H1 (cell line): ENCODE data around the gene SSX2IP. TPM values are rescaled to one million over a fixed set of nuclear protein-coding genes. Genes with fewer than 3 reads are reported as not detected.

Source experiments
- CTCF ChIA-PET: fragments of 300-600 bp; sonication (Branson Sonifier 250); formaldehyde crosslinking; loops from one replicate; lab custom pipeline; 2021; ENCODE audit not compliant: partially characterized antibody; lab: Charles Lee
- POLR2A ChIA-PET: fragments of 300-600 bp; sonication (Branson Sonifier 250); formaldehyde crosslinking; loops from one replicate; lab custom pipeline; 2021; ENCODE audit warnings: inconsistent platforms; ENCODE audit not compliant: partially characterized antibody; lab: Charles Lee
- DNase-seq, 2 experiments: peaks; one replicate each; pipeline versions ENCODE4 v3.0.0 to v3.0.0-alpha.2; 2010 to 2022; ENCODE audit warnings: low spot score in 2 of 2, low read depth in 1 of 2, mixed read lengths in 1 of 2
- FAIRE-seq: peaks from 2 replicates; lab custom pipeline; 2011; peaks lifted over from hg19 to GRCh38; lab: Jason Lieb, UNC
- H2AFZ ChIP-seq: 2 replicates; pipeline ENCODE4 v1.8.1; 2012; ENCODE audit warnings: low read length, inconsistent platforms
- H2AK5ac ChIP-seq: 2 replicates; pipeline ENCODE4 v1.6.1; 2013; ENCODE audit warnings: low read depth, low read length
- H2BK120ac ChIP-seq: replicated peaks from 2 replicates; pipeline ENCODE3; 2013; ENCODE audit warnings: low read depth, low read length, inconsistent platforms
- H2BK12ac ChIP-seq: 2 replicates; pipeline ENCODE4 v1.6.1; 2013; ENCODE audit warnings: low read depth, low read length
- H2BK15ac ChIP-seq: 2 replicates; pipeline ENCODE4 v1.6.1; 2013; ENCODE audit warnings: low read length
- H2BK20ac ChIP-seq: 2 replicates; pipeline ENCODE4 v1.6.1; 2013; ENCODE audit warnings: low read length
- H2BK5ac ChIP-seq: 2 replicates; pipeline ENCODE4 v1.6.1; 2013; ENCODE audit warnings: low read depth, low read length
- H3K14ac ChIP-seq: 2 replicates; pipeline ENCODE4 v1.6.1; 2013; ENCODE audit warnings: inconsistent platforms; ENCODE audit not compliant: insufficient read length
- H3K18ac ChIP-seq: 2 replicates; pipeline ENCODE4 v1.6.1; 2013; ENCODE audit warnings: low read length; ENCODE audit errors: extremely low read depth
- H3K23ac ChIP-seq: 2 replicates; pipeline ENCODE4 v1.6.1; 2013; ENCODE audit warnings: inconsistent platforms; ENCODE audit not compliant: insufficient read length
- H3K23me2 ChIP-seq: 2 replicates; pipeline ENCODE4 v1.6.1; 2013; ENCODE audit warnings: low read depth, low read length
- H3K27ac ChIP-seq: 2 replicates; pipeline ENCODE4 v1.6.1; 2011; ENCODE audit warnings: low read depth, low read length, inconsistent platforms
- H3K27me3 ChIP-seq, 4 experiments: replicated peaks in 1 of 4; 1 replicate in 1 of 4; 2 replicates in 3 of 4; pipeline versions ENCODE4 v1.6.1 to v1.8.1; 2011 to 2013; ENCODE audit warnings: low read length in 3 of 4, mild to moderate bottlenecking in 3 of 4, inconsistent platforms in 2 of 4, mixed read lengths in 2 of 4, moderate library complexity in 1 of 4; ENCODE audit not compliant: control insufficient read depth in 3 of 4, insufficient read depth in 3 of 4; ENCODE audit errors: extremely low read depth in 1 of 4
- H3K36me3 ChIP-seq, 4 experiments: 2 replicates each; pipeline versions ENCODE4 v1.6.1 to v1.8.1; 2011 to 2013; ENCODE audit warnings: mild to moderate bottlenecking in 4 of 4, low read length in 3 of 4, moderate library complexity in 2 of 4, control low read depth in 1 of 4, inconsistent platforms in 1 of 4; ENCODE audit not compliant: insufficient read depth in 4 of 4, control insufficient read depth in 2 of 4
- H3K4ac ChIP-seq: replicated peaks from 2 replicates; pipeline ENCODE3; 2013; ENCODE audit warnings: low read length, low read depth, mixed read lengths, inconsistent platforms; ENCODE audit not compliant: insufficient read length
- H3K4me1 ChIP-seq, 4 experiments: replicated peaks in 1 of 4; 1 replicate in 1 of 4; 2 replicates in 3 of 4; pipeline versions ENCODE4 v1.6.1 to v1.8.1; 2011 to 2013; ENCODE audit warnings: low read length in 3 of 4, inconsistent platforms in 2 of 4, mixed read lengths in 1 of 4; ENCODE audit not compliant: insufficient read depth in 4 of 4, control insufficient read depth in 3 of 4
- H3K4me2 ChIP-seq, 2 experiments: 2 replicates each; pipeline versions ENCODE4 v1.6.1 to v1.8.1; 2011 to 2013; ENCODE audit warnings: low read depth in 2 of 2, low read length in 2 of 2, control low read depth in 1 of 2, inconsistent platforms in 1 of 2, mild to moderate bottlenecking in 1 of 2; ENCODE audit not compliant: insufficient read depth in 1 of 2
- H3K4me3 ChIP-seq, 4 experiments: fragments of 200-600, 300-600 bp in 1 of 4; sonication (generic), shearing (Covaris generic), sonication (Bioruptor Twin) in 1 of 4; 2 replicates each; pipeline versions ENCODE4 v1.5.1 to v1.8.1; 2011 to 2016; ENCODE audit warnings: low read length in 4 of 4, low read depth in 3 of 4, control low read depth in 2 of 4, inconsistent platforms in 2 of 4, mild to moderate bottlenecking in 2 of 4, mixed read lengths in 1 of 4, moderate library complexity in 1 of 4; ENCODE audit not compliant: insufficient read depth in 2 of 4; ENCODE audit errors: extremely low read depth in 1 of 4
- H3K56ac ChIP-seq: replicated peaks from 2 replicates; pipeline ENCODE3; 2013; ENCODE audit warnings: low read depth, mild to moderate bottlenecking, mixed read lengths, low read length, inconsistent platforms; ENCODE audit not compliant: insufficient read length
- H3K79me1 ChIP-seq: 2 replicates; pipeline ENCODE4 v1.6.1; 2013; ENCODE audit warnings: low read depth, low read length, control low read depth
- H3K79me2 ChIP-seq, 2 experiments: 2 replicates each; pipeline versions ENCODE4 v1.6.1 to v1.8.1; 2012 to 2013; ENCODE audit warnings: low read length in 2 of 2, mild to moderate bottlenecking in 2 of 2, inconsistent platforms in 1 of 2; ENCODE audit not compliant: insufficient read depth in 2 of 2, control insufficient read depth in 1 of 2
- H3K9ac ChIP-seq, 4 experiments: replicated peaks in 1 of 4; 1 replicate in 1 of 4; 2 replicates in 3 of 4; pipeline versions ENCODE4 v1.6.1 to v1.8.1; 2011 to 2013; ENCODE audit warnings: low read depth in 3 of 4, low read length in 3 of 4, control low read depth in 2 of 4, mild to moderate bottlenecking in 2 of 4, moderate library complexity in 2 of 4, inconsistent platforms in 1 of 4; ENCODE audit errors: extremely low read depth in 1 of 4
- H3K9me3 ChIP-seq, 2 experiments: 2 replicates each; pipeline versions ENCODE4 v1.6.1 to v1.8.1; 2012 to 2013; ENCODE audit warnings: mild to moderate bottlenecking in 2 of 2, moderate library complexity in 2 of 2, control low read depth in 1 of 2, inconsistent platforms in 1 of 2, low read depth in 1 of 2, low read length in 1 of 2, mixed read lengths in 1 of 2; ENCODE audit not compliant: insufficient read depth in 2 of 2
- H4K20me1 ChIP-seq, 2 experiments: replicated peaks in 1 of 2; 2 replicates each; pipeline versions ENCODE3 to v1.8.1; 2011 to 2013; ENCODE audit warnings: inconsistent platforms in 2 of 2, low read length in 2 of 2, mild to moderate bottlenecking in 1 of 2; ENCODE audit not compliant: insufficient read depth in 2 of 2, control insufficient read depth in 1 of 2
- H4K5ac ChIP-seq: 2 replicates; pipeline ENCODE4 v1.6.1; 2013; ENCODE audit warnings: low read length, low read depth, mixed read lengths, inconsistent platforms; ENCODE audit not compliant: insufficient read length
- H4K8ac ChIP-seq: 2 replicates; pipeline ENCODE4 v1.8.0; 2013; ENCODE audit warnings: mild to moderate bottlenecking, moderate library complexity, low read length, inconsistent platforms; ENCODE audit not compliant: insufficient read depth; ENCODE audit errors: extremely low read depth
- H4K91ac ChIP-seq: replicated peaks from 2 replicates; pipeline ENCODE3; 2013; ENCODE audit warnings: low read length, mixed read lengths, inconsistent platforms; ENCODE audit not compliant: insufficient read length
- BRCA1 ChIP-seq: IDR thresholded peaks from 2 replicates; pipeline ENCODE4 v1.6.1; 2012; ENCODE audit warnings: low read depth, low read length, improper control_type of control experiment
- CREB1 ChIP-seq: IDR thresholded peaks from 2 replicates; pipeline ENCODE4 v1.6.1; 2012; ENCODE audit warnings: inconsistent platforms
- HDAC2 ChIP-seq, 2 experiments: fragments of 300-600 bp in 1 of 2; sonication (generic) in 1 of 2; IDR thresholded peaks; 2 replicates each; pipeline ENCODE4 v1.6.1; 2011 to 2012; ENCODE audit warnings: low read depth in 2 of 2, low read length in 2 of 2, mild to moderate bottlenecking in 2 of 2, moderate library complexity in 2 of 2, borderline replicate concordance in 1 of 2, inconsistent platforms in 1 of 2
- NANOG ChIP-seq: IDR thresholded peaks from 2 replicates; pipeline ENCODE4 v1.6.1; 2011; ENCODE audit warnings: low read length, low read depth, mild to moderate bottlenecking, inconsistent platforms; ENCODE audit not compliant: insufficient read depth, poor library complexity, severe bottlenecking
- SIX5 ChIP-seq: IDR thresholded peaks from 2 replicates; pipeline ENCODE4 v1.6.1; 2011; ENCODE audit warnings: mild to moderate bottlenecking, low read depth, low read length
- SUZ12 ChIP-seq: fragments of 200-600 bp; sonication (generic); IDR thresholded peaks from 2 replicates; pipeline ENCODE4 v1.6.1; 2012; ENCODE audit warnings: mild to moderate bottlenecking, inconsistent platforms, low read length, moderate library complexity, mixed read lengths
- polyA plus RNA-seq, 7 experiments: library from polyadenylated mRNA; depleted of rRNA in 3 of 7; stranded (reverse) in 5 of 7; unstranded in 2 of 7; fragments of >200 nt in 5 of 7; fragments of 200-250 nt in 2 of 7; gene quantifications; 1 replicate in 5 of 7; 2 replicates in 1 of 7; 4 replicates in 1 of 7; pipeline versions ENCODE4 v1.2.1 to v1.2.3, GENCODE V29; 2011 to 2013; ENCODE audit warnings: missing spikeins in 2 of 7, mixed read lengths in 2 of 7
- total RNA-seq: library from RNA; stranded (reverse); fragmentation: NEBNext Ultra II Directional; extraction: Animal tissue kit (Norgen Biotek cat#: 25700); gene quantifications from 2 replicates; pipeline ENCODE4 v1.2.1, GENCODE V29; 2021

The SSX2IP gene
- total and polyA plus RNA-seq, 2 of the 8 experiments (the other 6 are each of a cell fraction or from before 2014, with no cell fraction given) = 4.0 to 31.3 TPM

- Histone ChIP-seq H3K56ac (no peak overlapping the region), H3K79me2 (no peaks in the 10 kb centered on the region), H3K79me1 (no peaks in the 10 kb centered on the region), H3K36me3 (no peaks in the 10 kb centered on the region), H4K91ac (no peak overlapping the region), H2BK120ac (no peak overlapping the region), H3K4me1 (peaks cover 0 to 14% (median 6%) of the 10 kb centered on the region in 4 experiments; a peak in 4 of 7 replicates), H3K4me3 (no peak overlapping the region), H3K23me2 (no peaks in the 10 kb centered on the region), H4K8ac (no peak overlapping the region), H3K9ac (no peak overlapping the region), H2AFZ (no peak overlapping the region), H2BK12ac (no peak overlapping the region), H3K14ac (no peak overlapping the region), H2AK5ac (no peak overlapping the region), H3K27ac (no peak overlapping the region), H4K5ac (no peak overlapping the region), H2BK5ac (no peak overlapping the region), H2BK20ac (no peak overlapping the region), H2BK15ac (no peak overlapping the region), H3K18ac (no peak overlapping the region), H3K4ac (no peak overlapping the region), H3K4me2 (no peak overlapping the region), H3K9me3 (no peaks in the 10 kb centered on the region), H3K23ac (no peak overlapping the region), H3K27me3 (no peaks in the 10 kb centered on the region), H4K20me1 (no peaks in the 10 kb centered on the region)
- CTCF ChIA-PET = interaction anchor here (0.7 to 4.9 kb wide), 9 partner anchors 9 to 113 kb away, joined by 3 to 50 read pairs (median 3); no protein-coding TSS in a partner anchor
- no peak for DNase-seq
- FAIRE-seq = no peak
- POLR2A ChIA-PET = no interaction called here
- TF ChIP-seq SIX5 (no peak), CREB1 (no peak), NANOG (no peak), SUZ12 (no peak), BRCA1 (no peak), HDAC2 (IDR thresholded peaks at IDR 0.05; ENCODE audit: borderline replicate concordance in 1 of 2, low read depth in 2 of 2, low read length in 2 of 2) (no peak)
These were observed 46.2 kb upstream of the SSX2IP start for GRCh38 chr1:84736445-84736844.
